ENCODE data around the gene NOP10.

DNA sequence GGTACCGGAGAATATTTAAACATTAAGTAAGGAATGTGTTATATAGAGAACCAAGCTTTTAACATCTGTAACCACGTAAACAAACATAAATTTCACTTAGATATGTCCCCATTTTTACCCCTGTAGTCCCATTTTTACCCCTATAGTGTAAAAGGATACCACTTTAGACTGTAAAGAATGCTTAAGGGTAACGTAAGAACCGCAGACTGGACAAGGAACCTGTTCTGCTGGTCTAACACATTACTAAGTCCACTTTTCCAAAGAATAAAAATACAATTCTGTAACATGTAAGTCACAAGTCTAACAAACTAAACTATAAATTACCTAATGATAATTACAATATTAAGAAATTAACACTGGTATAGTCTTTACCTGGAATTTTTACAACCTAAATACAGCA lies 8.3 kb downstream of the NOP10 start:
- no peak for TF ChIP-seq YY1 (IDR thresholded peaks at IDR 0.05; ENCODE audit: insufficient read depth, insufficient read length)
- no peak for TF ChIP-seq ZNF274 (IDR thresholded peaks at IDR 0.05; ENCODE audit: low read depth, low read length)
- TF ChIP-seq SUZ12 (IDR thresholded peaks at IDR 0.05; ENCODE audit: extremely low read depth, insufficient read depth, insufficient read length): no peak

Data from NT2/D1 (cell line).